GM23248 (cell line): Measurements from ENCODE around the gene GIT1. TPM values are rescaled to one million over a fixed set of nuclear protein-coding genes. Genes with fewer than 3 reads are reported as not detected.
A peak's percentile ranks its signal among the peaks of the same experiment; 100 is the strongest.

Experiments used
- DNase-seq: peaks from one replicate; pipeline ENCODE4 v3.0.0-alpha.2; 2015
- H2AFZ ChIP-seq: fragments of 200-600 bp; sonication (generic); 2 replicates; pipeline ENCODE4 v1.6.1; 2016; ENCODE audit warnings: antibody characterized with exemption
- H3F3A ChIP-seq: fragments of 200-600 bp; sonication (generic); 2 replicates; pipeline ENCODE4 v1.6.1; 2016; ENCODE audit warnings: mild to moderate bottlenecking, antibody characterized with exemption, mixed run types; ENCODE audit not compliant: insufficient read depth
- H3K27ac ChIP-seq: fragments of 200-600 bp; sonication (generic); 2 replicates; pipeline ENCODE4 v1.5.1; 2016; ENCODE audit warnings: mild to moderate bottlenecking
- H3K27me3 ChIP-seq: fragments of 200-600 bp; sonication (generic); replicated peaks from 2 replicates; pipeline ENCODE4 v1.6.1; 2016; ENCODE audit warnings: mild to moderate bottlenecking; ENCODE audit not compliant: insufficient read depth
- H3K36me3 ChIP-seq: fragments of 200-600 bp; sonication (generic); 2 replicates; pipeline ENCODE4 v1.6.1; 2016; ENCODE audit warnings: low read depth, mild to moderate bottlenecking
- H3K4me1 ChIP-seq: fragments of 200-600 bp; sonication (generic); 2 replicates; pipeline ENCODE4 v1.6.1; 2016; ENCODE audit warnings: mild to moderate bottlenecking; ENCODE audit not compliant: insufficient read depth
- H3K4me2 ChIP-seq: fragments of 200-600 bp; sonication (generic); one replicate; pipeline ENCODE4 v1.6.1; 2016; ENCODE audit warnings: mild to moderate bottlenecking; ENCODE audit not compliant: unreplicated experiment
- H3K4me3 ChIP-seq: fragments of 200-600 bp; sonication (generic); 2 replicates; pipeline ENCODE4 v1.5.1; 2016; ENCODE audit warnings: mild to moderate bottlenecking
- H3K79me2 ChIP-seq: fragments of 200-600 bp; sonication (generic); 2 replicates; pipeline ENCODE4 v1.6.1; 2016; ENCODE audit warnings: mild to moderate bottlenecking; ENCODE audit not compliant: insufficient read depth
- H3K9ac ChIP-seq: fragments of 200-600 bp; sonication (generic); 2 replicates; pipeline ENCODE4 v1.6.1; 2016; ENCODE audit warnings: mild to moderate bottlenecking
- H3K9me2 ChIP-seq: fragments of 200-600 bp; sonication (generic); 2 replicates; pipeline ENCODE4 v1.6.1; 2016; ENCODE audit warnings: mixed run types, mild to moderate bottlenecking, moderate library complexity; ENCODE audit not compliant: insufficient read depth
- H3K9me3 ChIP-seq: fragments of 200-600 bp; sonication (generic); one replicate; pipeline ENCODE4 v1.6.1; 2017; ENCODE audit warnings: low read depth
- H4K20me1 ChIP-seq: fragments of 200-600 bp; sonication (generic); 2 replicates; pipeline ENCODE4 v1.6.0; 2016; ENCODE audit not compliant: insufficient read depth
- EZH2 ChIP-seq: fragments of 200-600 bp; sonication (generic); IDR thresholded peaks from 2 replicates; pipeline ENCODE4 v1.6.1; 2018; ENCODE audit warnings: antibody characterized with exemption, mild to moderate bottlenecking; ENCODE audit not compliant: insufficient read depth, poor library complexity, severe bottlenecking
- EZH2phosphoT487 ChIP-seq: fragments of 200-600 bp; sonication (generic); IDR thresholded peaks from 2 replicates; pipeline ENCODE4 v1.6.1; 2018; ENCODE audit warnings: antibody characterized with exemption, moderate library complexity, mild to moderate bottlenecking, low read depth; ENCODE audit not compliant: insufficient read depth
- WGBS, 2 experiments: methylation state at CpG; one replicate each; pipeline ENCODE4 v1.1.6; 2015 to 2017; ENCODE audit warnings: low lambda C conversion rate in 2 of 2, low coverage in 1 of 2; ENCODE audit errors: missing lambda C conversion rate in 2 of 2; 5-methylcytosine and 5-hydroxymethylcytosine counted together
- in situ Hi-C: fragments of 300-500 bp; cut with MboI; formaldehyde crosslinking; loops from 2 replicates; pipeline ENCODE4 v1.15.0; 2020
- polyA plus RNA-seq: library from polyadenylated mRNA; unstranded; fragments of >200 nt; fragmentation: Nextera tagmentation; extraction: Ambion mirVana; gene quantifications from 2 replicates; pipeline ENCODE4 v1.2.1, GENCODE V29; 2016
- total RNA-seq: library from RNA; depleted of rRNA; stranded (reverse); fragments of >200 nt; shearing (Covaris generic); gene quantifications from 2 replicates; pipeline ENCODE4 v1.2.3, GENCODE V29; 2014

Gene GIT1
- total and polyA plus RNA-seq, 2 experiments from 2014 or later: 6.0 to 19.5 TPM

DNA sequence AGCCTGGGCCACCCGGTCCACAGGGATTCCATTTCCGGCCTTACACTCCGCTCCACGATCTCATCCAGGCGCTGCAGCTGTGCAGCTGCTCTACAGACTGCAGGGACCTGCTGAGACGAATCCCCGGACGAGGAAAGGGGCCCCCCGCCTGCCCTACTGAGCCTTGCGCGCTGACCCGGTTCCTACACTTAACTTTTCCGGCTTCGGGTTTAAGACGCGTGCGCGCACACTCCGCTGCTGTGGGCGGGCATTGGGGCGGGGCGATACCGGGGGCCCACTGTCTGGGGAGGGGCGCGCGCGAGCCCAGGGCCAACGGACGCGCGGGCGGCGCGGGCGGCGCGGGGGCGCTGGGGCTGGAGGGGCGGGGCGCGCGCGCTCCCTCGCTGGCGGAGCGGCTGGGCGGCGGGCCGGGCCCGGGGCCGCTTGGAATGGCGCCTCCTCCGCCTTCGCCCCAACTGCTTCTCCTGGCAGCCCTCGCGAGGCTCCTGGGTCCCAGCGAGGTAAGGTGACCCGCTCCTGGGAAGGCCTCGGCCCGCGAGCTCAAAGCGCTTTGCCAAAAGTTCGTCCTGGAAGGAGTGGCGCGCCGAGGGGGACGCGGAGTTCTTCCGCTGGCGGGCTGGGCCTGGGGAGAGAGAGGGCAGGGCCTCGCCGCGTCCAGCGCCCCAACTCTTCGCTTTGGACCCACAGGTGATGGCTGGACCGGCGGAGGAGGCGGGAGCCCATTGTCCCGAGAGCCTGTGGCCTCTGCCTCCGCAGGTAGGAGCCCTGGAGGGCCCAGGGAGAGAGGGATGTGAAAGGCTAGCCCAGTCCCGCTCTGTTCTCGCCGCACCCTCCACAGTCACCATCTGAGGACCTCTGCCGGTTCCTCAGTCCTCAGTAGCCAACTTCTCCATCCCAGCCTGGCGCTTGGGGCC lies 20.9 kb downstream of the GIT1 start, which contains the start of gene TP53I13:
TSS of gene TP53I13 (plus strand) at position 371 of the 914 bp plus-strand sequence. CDS start at position 429, 58 bp downstream.
- Histone ChIP-seq H3K4me3 (peak within 1 kb of the TSS; percentile 91), H3K4me2 (peak within 1 kb of the TSS; percentile 92), H3K9me3 (no peaks in the 10 kb centered on the region), H2AFZ (peak within 1 kb of the TSS; percentile 90), H3K4me1 (peaks cover 8% of the 10 kb centered on the region; the same call in 1 of the 2 replicates), H3K9ac (peak within 1 kb of the TSS; percentile 67), H3K79me2 (no peaks in the 10 kb centered on the region), H3K27me3 (no peaks in the 10 kb centered on the region), H4K20me1 (no peaks in the 10 kb centered on the region), H3K9me2 (no peaks in the 10 kb centered on the region), H3K27ac (peak within 1 kb of the TSS; percentile 54), H3F3A (peaks cover 5% of the 10 kb centered on the region; the same call in 1 of the 2 replicates), H3K36me3 (no peaks in the 10 kb centered on the region; the same call in 1 of the 2 replicates)
- no peak for TF ChIP-seq EZH2phosphoT487
- TF ChIP-seq EZH2: no peak
- peak; percentile 78 for DNase-seq
- in situ Hi-C loops: loop anchor here (25.0 kb wide), 1 partner anchor 106 kb away; no protein-coding TSS in a partner anchor
- 2 to 4% methylated on average over 43 to 46 of the region's 85 CpGs for WGBS, 2 experiments

DNA sequence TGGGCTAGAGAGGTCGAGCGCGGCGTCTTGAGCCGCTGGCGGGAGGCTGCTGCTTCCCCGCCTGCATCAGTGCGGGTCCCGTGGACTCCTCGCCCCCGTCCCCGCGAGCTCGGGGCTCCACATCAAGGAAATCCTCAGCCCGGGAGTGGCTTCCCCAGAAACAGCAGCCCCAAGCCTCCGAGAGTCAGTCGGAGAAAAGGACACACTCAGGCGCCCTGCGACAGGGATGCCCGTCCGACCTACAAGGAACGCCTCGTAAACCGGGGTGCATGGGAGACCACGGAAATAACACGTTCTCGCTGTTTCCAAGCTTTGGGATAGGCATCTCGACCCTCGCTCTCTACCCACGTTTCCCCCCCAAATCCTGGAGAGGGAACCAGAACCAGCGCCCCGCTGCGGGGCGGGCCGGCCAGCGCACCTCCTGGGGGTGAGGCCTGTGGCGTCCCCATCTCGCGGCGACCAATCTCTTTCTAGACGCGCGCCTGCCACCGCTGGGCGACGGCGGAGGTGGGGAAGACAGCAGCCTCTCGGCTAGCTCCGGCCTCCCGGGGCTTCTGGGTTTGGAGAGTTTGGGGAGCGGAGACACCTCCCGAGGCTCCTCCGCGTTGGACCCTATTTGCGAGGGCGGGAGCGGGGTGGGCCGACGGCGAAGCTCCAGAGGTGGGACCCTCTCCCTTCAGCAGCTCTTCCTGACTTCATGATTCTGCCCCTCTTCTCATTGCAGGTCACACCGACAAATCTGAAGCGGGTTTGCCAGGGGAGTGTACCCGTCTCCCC lies 21.7 kb downstream of the GIT1 start:
- Histone ChIP-seq H3K9ac (peak overlapping the region; percentile 67), H3K4me1 (peaks cover 4% of the 10 kb centered on the region; the same call in 1 of the 2 replicates), H3F3A (peaks cover 5% of the 10 kb centered on the region; the same call in 1 of the 2 replicates), H2AFZ (peak overlapping the region; percentile 90), H3K36me3 (no peaks in the 10 kb centered on the region), H3K4me2 (peak overlapping the region; percentile 92), H4K20me1 (no peaks in the 10 kb centered on the region), H3K9me3 (no peaks in the 10 kb centered on the region), H3K9me2 (no peaks in the 10 kb centered on the region), H3K27ac (peak overlapping the region; percentile 54), H3K79me2 (no peaks in the 10 kb centered on the region), H3K27me3 (no peaks in the 10 kb centered on the region), H3K4me3 (peak overlapping the region; percentile 91)
- 1 to 2% methylated on average over 44 to 58 of the region's 63 CpGs for WGBS, 2 experiments
- TF ChIP-seq EZH2phosphoT487 (no peak), EZH2 (no peak)
- DNase-seq: peak; percentile 73
- in situ Hi-C loops: loop anchor here (25.0 kb wide), 1 partner anchor 105 kb away; no protein-coding TSS in a partner anchor

DNA sequence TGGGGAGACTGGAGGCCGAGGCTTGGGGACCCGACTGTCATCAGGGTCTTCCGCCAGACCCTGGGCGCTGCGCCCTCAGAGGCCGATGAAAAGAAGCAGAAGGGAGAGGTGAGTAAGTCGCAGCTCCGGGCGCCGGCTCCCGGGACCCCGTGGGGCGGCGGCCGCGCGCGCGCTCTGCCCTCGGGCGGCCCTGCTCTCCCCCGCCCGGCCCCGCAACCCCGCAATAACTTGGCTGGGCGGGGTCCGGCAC lies 22.2 kb downstream of the GIT1 start:
- Histone ChIP-seq H3K27me3 (no peaks in the 10 kb centered on the region), H3K36me3 (no peaks in the 10 kb centered on the region), H3K27ac (peak overlapping the region; percentile 54; the same call in 1 of the 2 replicates), H3K4me1 (peaks cover 4% of the 10 kb centered on the region; the same call in 1 of the 2 replicates), H3K79me2 (no peaks in the 10 kb centered on the region), H3K4me2 (peak overlapping the region; percentile 92), H3K4me3 (peak overlapping the region; percentile 91), H4K20me1 (no peaks in the 10 kb centered on the region), H2AFZ (peak overlapping the region; percentile 90), H3F3A (peaks cover 5% of the 10 kb centered on the region; the same call in 1 of the 2 replicates), H3K9me3 (no peaks in the 10 kb centered on the region), H3K9ac (peak overlapping the region; percentile 67), H3K9me2 (no peaks in the 10 kb centered on the region)
- TF ChIP-seq EZH2phosphoT487 (no peak), EZH2 (no peak)
- in situ Hi-C loops: loop anchor here (25.0 kb wide), 1 partner anchor 105 kb away; no protein-coding TSS in a partner anchor
- 0% methylated on average over 1 to 12 of the region's 27 CpGs for WGBS, 2 experiments
- DNase-seq: peak; percentile 64
